Panc1 (cell line): ENCODE data around the gene TSPAN33. TPM values are rescaled to one million over a fixed set of nuclear protein-coding genes. Genes with fewer than 3 reads are reported as not detected.

Source experiments
- ATAC-seq: fragments of 200-7000 bp; cut with Tn5 transposase; 2 replicates; pipeline ENCODE4 v1.9.1; 2020; ENCODE audit warnings: mild to moderate bottlenecking, moderate library complexity
- BruUV-seq: library from RNA; stranded (reverse); fragments of 400-500 nt; replicated peaks from 2 replicates; lab custom pipeline; 2021; lab: Mats Ljungman, UMichigan
- CTCF ChIA-PET: fragments of 300-600 bp; sonication (Branson Sonifier 250); formaldehyde crosslinking; loops from one replicate; lab custom pipeline; 2022; ENCODE audit warnings: antibody characterized with exemption; lab: Charles Lee
- POLR2A ChIA-PET: fragments of 300-600 bp; sonication (Branson Sonifier 250); formaldehyde crosslinking; loops from one replicate; lab custom pipeline; 2022; ENCODE audit warnings: antibody characterized with exemption; lab: Charles Lee
- DNase-seq: peaks from one replicate; pipeline ENCODE4 v3.0.0-alpha.2; 2010; ENCODE audit warnings: low read depth, low spot score
- H3K27ac ChIP-seq: 2 replicates; pipeline ENCODE4 v1.5.1; 2011; ENCODE audit warnings: mild to moderate bottlenecking, low read length, inconsistent platforms
- H3K27me3 ChIP-seq: fragments of 200-500 bp; sonication (Bioruptor generic); 2 replicates; pipeline ENCODE4 v1.6.0; 2014; ENCODE audit warnings: low read length, inconsistent platforms; ENCODE audit not compliant: control insufficient read depth, insufficient read depth
- H3K36me3 ChIP-seq: fragments of 200-500 bp; sonication (Bioruptor generic); 2 replicates; pipeline ENCODE4 v1.5.1; 2014; ENCODE audit warnings: inconsistent platforms, mild to moderate bottlenecking, low read length, moderate library complexity; ENCODE audit not compliant: control insufficient read depth, insufficient read depth
- H3K4me1 ChIP-seq: 2 replicates; pipeline ENCODE4 v1.5.1; 2011; ENCODE audit warnings: inconsistent platforms, mild to moderate bottlenecking, low read length, moderate library complexity; ENCODE audit not compliant: control insufficient read depth, insufficient read depth
- H3K4me3 ChIP-seq, 2 experiments: 2 replicates each; pipeline ENCODE4 v1.5.1; 2011 to 2012; ENCODE audit warnings: low read depth in 2 of 2, low read length in 2 of 2, mild to moderate bottlenecking in 2 of 2, inconsistent platforms in 1 of 2, moderate library complexity in 1 of 2
- H3K9me3 ChIP-seq: fragments of 200-500 bp; sonication (Bioruptor generic); 2 replicates; pipeline ENCODE4 v1.5.1; 2014; ENCODE audit warnings: low read depth, mild to moderate bottlenecking, inconsistent platforms, low read length, moderate library complexity; ENCODE audit not compliant: control insufficient read depth, insufficient read depth
- POLR2AphosphoS5 ChIP-seq: IDR thresholded peaks from 2 replicates; pipeline ENCODE4 v1.6.1; 2012; ENCODE audit warnings: mild to moderate bottlenecking, low read depth, low read length, moderate library complexity
- SIN3A ChIP-seq: IDR thresholded peaks from 2 replicates; pipeline ENCODE4 v1.6.1; 2012; ENCODE audit warnings: low read depth, mild to moderate bottlenecking, low read length, moderate library complexity, borderline replicate concordance; ENCODE audit not compliant: insufficient read depth
- TCF7L2 ChIP-seq: IDR thresholded peaks from 2 replicates; pipeline ENCODE4 v1.6.1; 2011; ENCODE audit warnings: mild to moderate bottlenecking, low read depth, low read length, inconsistent platforms
- in situ Hi-C: cut with HindIII; loops from 2 replicates; pipeline ENCODE4 v1.10.0; 2016; ENCODE audit warnings: low sequenced_read_pairs, low pct_unique_long_range_greater_than_20kb
- intact Hi-C: fragments of 100-400 bp; cut with micrococcal nuclease; formaldehyde crosslinking; loops from one replicate; pipeline ENCODE4 v1.10.0; 2022; ENCODE audit not compliant: unreplicated experiment
- total RNA-seq: library from RNA; stranded (reverse); gene quantifications from one replicate; pipeline ENCODE4 v1.2.1, GENCODE V29; 2021; ENCODE audit not compliant: unreplicated experiment
- TF ChIP-seq, protein P1 (sequence below): fragments of 450-650 bp; IDR thresholded peaks from 2 replicates; pipeline ENCODE4 v1.5.1; 2017; ENCODE audit warnings: mild to moderate bottlenecking
- TF ChIP-seq, protein P2 (sequence below), 2 experiments: IDR thresholded peaks; 2 replicates each; pipeline ENCODE4 v1.6.1; 2011 to 2012; ENCODE audit warnings: low read depth in 2 of 2, control low read depth in 1 of 2, low read length in 1 of 2, mild to moderate bottlenecking in 1 of 2, moderate library complexity in 1 of 2; ENCODE audit not compliant: insufficient read depth in 1 of 2

Gene TSPAN33
- total RNA-seq, 1 experiment from 2014 or later = 5.4 TPM

DNA sequence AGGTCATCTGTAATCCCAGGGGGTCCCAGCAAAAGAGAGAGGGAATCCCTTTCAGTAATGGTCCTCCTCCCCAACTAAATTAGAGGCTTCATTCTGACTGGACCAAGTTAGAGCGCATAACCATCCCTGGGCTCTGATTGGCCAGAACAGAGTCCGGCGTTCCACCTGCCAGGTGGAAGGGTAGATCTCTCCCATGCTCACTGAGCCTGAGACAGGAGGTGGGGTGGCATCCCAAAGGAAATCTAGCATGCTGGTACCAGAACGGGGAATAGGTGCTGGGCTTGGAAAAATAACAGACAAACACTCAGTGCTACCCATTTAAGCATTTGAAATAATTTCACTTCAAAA is 21.0 kb upstream of the TSPAN33 start:
- BruUV-seq = no TSS peak
- ChIA-PET CTCF (no interaction called here), POLR2A (no interaction called here)
- in situ Hi-C loops = no loop called here
- ATAC-seq (no peak), DNase-seq (no peak)
- no peak overlapping the region for H3K27ac ChIP-seq
- no peaks in the 10 kb centered on the region for H3K27me3 ChIP-seq
- H3K9me3 ChIP-seq = peaks cover 4% of the 10 kb centered on the region; the same call in 1 of the 2 replicates
- no peaks in the 10 kb centered on the region for H3K36me3 ChIP-seq
- H3K4me3 ChIP-seq = no peak overlapping the region
- intact Hi-C loops = no loop called here
- H3K4me1 ChIP-seq = no peaks in the 10 kb centered on the region
- no peak for TF ChIP-seq POLR2AphosphoS5

DNA sequence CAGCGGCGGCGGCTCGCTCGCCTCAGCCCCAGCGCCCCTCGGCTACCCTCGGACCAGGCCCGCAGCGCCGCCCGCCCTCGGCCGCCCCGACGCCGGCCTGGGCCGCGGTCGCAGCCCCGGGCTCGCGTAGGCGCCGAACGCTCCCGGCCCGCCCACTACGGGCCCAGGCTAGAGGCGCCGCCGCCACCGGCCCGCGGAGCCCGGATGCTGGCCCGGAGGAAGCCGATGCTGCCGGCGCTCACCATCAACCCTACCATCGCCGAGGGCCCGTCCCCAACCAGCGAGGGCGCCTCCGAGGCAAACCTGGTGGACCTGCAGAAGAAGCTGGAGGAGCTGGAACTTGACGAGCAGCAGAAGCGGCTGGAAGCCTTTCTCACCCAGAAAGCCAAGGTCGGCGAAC is 18.2 kb upstream of the TSPAN33 start:
- Histone ChIP-seq H3K27me3 (no peaks in the 10 kb centered on the region), H3K9me3 (no peaks in the 10 kb centered on the region), H3K4me3 (no peak overlapping the region), H3K27ac (no peak overlapping the region), H3K4me1 (no peaks in the 10 kb centered on the region), H3K36me3 (no peaks in the 10 kb centered on the region)
- ATAC-seq = no peak
- TF ChIP-seq TCF7L2 (no peak), POLR2AphosphoS5 (no peak), SIN3A (no peak)
- TF ChIP-seq, protein P1, sequence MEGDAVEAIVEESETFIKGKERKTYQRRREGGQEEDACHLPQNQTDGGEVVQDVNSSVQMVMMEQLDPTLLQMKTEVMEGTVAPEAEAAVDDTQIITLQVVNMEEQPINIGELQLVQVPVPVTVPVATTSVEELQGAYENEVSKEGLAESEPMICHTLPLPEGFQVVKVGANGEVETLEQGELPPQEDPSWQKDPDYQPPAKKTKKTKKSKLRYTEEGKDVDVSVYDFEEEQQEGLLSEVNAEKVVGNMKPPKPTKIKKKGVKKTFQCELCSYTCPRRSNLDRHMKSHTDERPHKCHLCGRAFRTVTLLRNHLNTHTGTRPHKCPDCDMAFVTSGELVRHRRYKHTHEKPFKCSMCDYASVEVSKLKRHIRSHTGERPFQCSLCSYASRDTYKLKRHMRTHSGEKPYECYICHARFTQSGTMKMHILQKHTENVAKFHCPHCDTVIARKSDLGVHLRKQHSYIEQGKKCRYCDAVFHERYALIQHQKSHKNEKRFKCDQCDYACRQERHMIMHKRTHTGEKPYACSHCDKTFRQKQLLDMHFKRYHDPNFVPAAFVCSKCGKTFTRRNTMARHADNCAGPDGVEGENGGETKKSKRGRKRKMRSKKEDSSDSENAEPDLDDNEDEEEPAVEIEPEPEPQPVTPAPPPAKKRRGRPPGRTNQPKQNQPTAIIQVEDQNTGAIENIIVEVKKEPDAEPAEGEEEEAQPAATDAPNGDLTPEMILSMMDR = no peak
- TF ChIP-seq, protein P2, sequence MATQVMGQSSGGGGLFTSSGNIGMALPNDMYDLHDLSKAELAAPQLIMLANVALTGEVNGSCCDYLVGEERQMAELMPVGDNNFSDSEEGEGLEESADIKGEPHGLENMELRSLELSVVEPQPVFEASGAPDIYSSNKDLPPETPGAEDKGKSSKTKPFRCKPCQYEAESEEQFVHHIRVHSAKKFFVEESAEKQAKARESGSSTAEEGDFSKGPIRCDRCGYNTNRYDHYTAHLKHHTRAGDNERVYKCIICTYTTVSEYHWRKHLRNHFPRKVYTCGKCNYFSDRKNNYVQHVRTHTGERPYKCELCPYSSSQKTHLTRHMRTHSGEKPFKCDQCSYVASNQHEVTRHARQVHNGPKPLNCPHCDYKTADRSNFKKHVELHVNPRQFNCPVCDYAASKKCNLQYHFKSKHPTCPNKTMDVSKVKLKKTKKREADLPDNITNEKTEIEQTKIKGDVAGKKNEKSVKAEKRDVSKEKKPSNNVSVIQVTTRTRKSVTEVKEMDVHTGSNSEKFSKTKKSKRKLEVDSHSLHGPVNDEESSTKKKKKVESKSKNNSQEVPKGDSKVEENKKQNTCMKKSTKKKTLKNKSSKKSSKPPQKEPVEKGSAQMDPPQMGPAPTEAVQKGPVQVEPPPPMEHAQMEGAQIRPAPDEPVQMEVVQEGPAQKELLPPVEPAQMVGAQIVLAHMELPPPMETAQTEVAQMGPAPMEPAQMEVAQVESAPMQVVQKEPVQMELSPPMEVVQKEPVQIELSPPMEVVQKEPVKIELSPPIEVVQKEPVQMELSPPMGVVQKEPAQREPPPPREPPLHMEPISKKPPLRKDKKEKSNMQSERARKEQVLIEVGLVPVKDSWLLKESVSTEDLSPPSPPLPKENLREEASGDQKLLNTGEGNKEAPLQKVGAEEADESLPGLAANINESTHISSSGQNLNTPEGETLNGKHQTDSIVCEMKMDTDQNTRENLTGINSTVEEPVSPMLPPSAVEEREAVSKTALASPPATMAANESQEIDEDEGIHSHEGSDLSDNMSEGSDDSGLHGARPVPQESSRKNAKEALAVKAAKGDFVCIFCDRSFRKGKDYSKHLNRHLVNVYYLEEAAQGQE (IDR thresholded peaks at IDR 0.05; ENCODE audit: insufficient read depth in 1 of 2, low read depth in 2 of 2, low read length in 1 of 2) = no peak
- no TSS peak for BruUV-seq
- in situ Hi-C loops (no loop called here), intact Hi-C loops (no loop called here)
- ChIA-PET CTCF (no interaction called here), POLR2A (no interaction called here)
- no peak for DNase-seq

DNA sequence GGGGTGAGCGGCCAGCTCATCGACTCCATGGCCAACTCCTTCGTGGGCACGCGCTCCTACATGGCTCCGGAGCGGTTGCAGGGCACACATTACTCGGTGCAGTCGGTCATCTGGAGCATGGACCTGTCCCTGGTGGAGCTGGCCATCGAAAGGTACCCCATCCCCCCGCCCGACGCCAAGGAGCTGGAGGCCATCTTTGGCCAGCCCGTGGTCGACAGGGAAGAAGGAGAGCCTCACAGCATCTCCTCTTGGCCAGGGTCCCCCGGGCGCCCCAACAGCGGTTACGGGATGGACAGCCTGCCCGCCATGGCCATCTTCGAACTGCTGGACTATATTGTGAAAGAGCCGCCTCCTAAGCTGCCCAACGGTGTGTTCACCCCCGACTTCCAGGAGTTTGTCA is 17.4 kb upstream of the TSPAN33 start:
- Histone ChIP-seq H3K27ac (no peak overlapping the region), H3K9me3 (no peaks in the 10 kb centered on the region), H3K36me3 (no peaks in the 10 kb centered on the region), H3K27me3 (no peaks in the 10 kb centered on the region; the same call in 1 of the 2 replicates), H3K4me1 (no peaks in the 10 kb centered on the region), H3K4me3 (no peak overlapping the region)
- intact Hi-C loops = no loop called here
- BruUV-seq = no TSS peak
- DNase-seq (no peak), ATAC-seq (no peak)
- ChIA-PET CTCF (interaction anchor here (0.6 kb wide), 1 partner anchor 27 kb away, joined by 3 read pairs; no protein-coding TSS in a partner anchor), POLR2A (interaction anchor here (0.6 kb wide), 2 partner anchors 8 to 170 kb away, joined by 3 to 5 read pairs; no protein-coding TSS in a partner anchor)
- in situ Hi-C loops = no loop called here
- TF ChIP-seq, protein P2 (IDR thresholded peaks at IDR 0.05; ENCODE audit: insufficient read depth in 1 of 2, low read depth in 2 of 2, low read length in 1 of 2) = no peak
- TF ChIP-seq SIN3A (no peak), POLR2AphosphoS5 (no peak), TCF7L2 (no peak)
- TF ChIP-seq, protein P1 = no peak
